K562 (cell line): ENCODE data around the gene GRM5. TPM values are rescaled to one million over a fixed set of nuclear protein-coding genes. Genes with fewer than 3 reads are reported as not detected.

Experiments
- ATAC-seq: fragments of 200-7000 bp; cut with Tn5 transposase; 3 replicates; pipeline ENCODE4 v1.9.1; 2020; ENCODE audit warnings: moderate library complexity
- BruUV-seq: library from RNA; stranded (reverse); fragments of 400-500 nt; replicated peaks from 2 replicates; lab custom pipeline; 2021; lab: Mats Ljungman, UMichigan
- CTCF ChIA-PET: fragments of 300-600 bp; formaldehyde crosslinking; extraction: SDS; loops from one replicate; lab custom pipeline; 2021; ENCODE audit warnings: low intra/inter-chr PET ratio; lab: Yijun Ruan, JAX
- POLR2A ChIA-PET: fragments of 300-600, 350-650 bp; sonication (Branson Sonifier 250); formaldehyde crosslinking; extraction: SDS; loops from one replicate; lab custom pipeline; 2021; ENCODE audit warnings: antibody characterized with exemption, inconsistent platforms; lab: Yijun Ruan, JAX
- DNase-seq, 4 experiments: peaks; one replicate each; pipeline versions ENCODE4 v3.0.0 to v3.0.0-alpha.2; 2011 to 2018; ENCODE audit warnings: low spot score in 3 of 4, mixed read lengths in 3 of 4; ENCODE audit errors: extremely low read depth in 1 of 4
- FAIRE-seq: peaks from 2 replicates; lab custom pipeline; 2011; peaks lifted over from hg19 to GRCh38; lab: Jason Lieb, UNC
- H2AFZ ChIP-seq: 2 replicates; pipeline ENCODE4 v1.6.0; 2011; ENCODE audit warnings: low read depth, low read length, control low read depth, inconsistent platforms
- H3K27ac ChIP-seq: fragments of 200-600 bp; 3 replicates; pipeline ENCODE4 v1.8.0; 2011; ENCODE audit warnings: low read depth, mild to moderate bottlenecking, control low read depth, inconsistent platforms, low read length, moderate library complexity, mixed read lengths; ENCODE audit errors: extremely low read depth
- H3K27me3 ChIP-seq, 2 experiments: fragments of 300-600 bp in 1 of 2; 2 replicates in 1 of 2; 3 replicates in 1 of 2; pipeline versions ENCODE4 v1.6.0 to v1.8.0; 2011; ENCODE audit warnings: inconsistent platforms in 2 of 2, low read length in 2 of 2, mild to moderate bottlenecking in 1 of 2, mixed read lengths in 1 of 2, moderate library complexity in 1 of 2; ENCODE audit not compliant: control insufficient read depth in 2 of 2, insufficient read depth in 2 of 2
- H3K36me3 ChIP-seq: fragments of 300-600 bp; 3 replicates; pipeline ENCODE4 v1.8.0; 2011; ENCODE audit warnings: mild to moderate bottlenecking, low read length, inconsistent platforms; ENCODE audit not compliant: control insufficient read depth, insufficient read depth
- H3K4me1 ChIP-seq, 2 experiments: fragments of 200-600 bp in 1 of 2; replicated peaks in 1 of 2; 2 replicates in 1 of 2; 3 replicates in 1 of 2; pipeline versions ENCODE4 v1.5.1 to v1.8.0; 2011; ENCODE audit warnings: inconsistent platforms in 2 of 2, low read length in 2 of 2, mild to moderate bottlenecking in 1 of 2, mixed read lengths in 1 of 2, moderate library complexity in 1 of 2; ENCODE audit not compliant: control insufficient read depth in 2 of 2, insufficient read depth in 2 of 2
- H3K4me2 ChIP-seq: 2 replicates; pipeline ENCODE4 v1.6.1; 2011; ENCODE audit warnings: low read length, control low read depth, inconsistent platforms, mixed read lengths; ENCODE audit not compliant: insufficient read depth
- H3K4me3 ChIP-seq: fragments of 200-600 bp; sonication (generic), shearing (Covaris generic); 2 replicates; pipeline ENCODE4 v1.5.1; 2016; ENCODE audit warnings: control low read depth, inconsistent platforms
- H3K79me2 ChIP-seq: fragments of 200-600 bp; 3 replicates; pipeline ENCODE4 v1.8.0; 2011; ENCODE audit warnings: low read length, inconsistent platforms; ENCODE audit not compliant: control insufficient read depth, insufficient read depth
- H3K9ac ChIP-seq, 2 experiments: 2 replicates each; pipeline versions ENCODE4 v1.6.0 to v1.6.1; 2011; ENCODE audit warnings: low read depth in 2 of 2, low read length in 2 of 2, control low read depth in 1 of 2, inconsistent platforms in 1 of 2, mild to moderate bottlenecking in 1 of 2, mixed read lengths in 1 of 2; ENCODE audit not compliant: insufficient read depth in 1 of 2
- H3K9me1 ChIP-seq: one replicate; pipeline ENCODE4 v1.6.0; 2011; ENCODE audit warnings: inconsistent platforms, mild to moderate bottlenecking, low read length, moderate library complexity; ENCODE audit not compliant: control insufficient read depth, insufficient read depth
- H3K9me3 ChIP-seq: replicated peaks from 2 replicates; pipeline ENCODE4 v1.5.1; 2011; ENCODE audit warnings: low read depth, low read length, inconsistent platforms; ENCODE audit not compliant: control insufficient read depth, insufficient read depth
- H4K20me1 ChIP-seq: replicated peaks from 2 replicates; pipeline ENCODE4 v1.6.1; 2011; ENCODE audit warnings: low read length, inconsistent platforms, mixed read lengths; ENCODE audit not compliant: control insufficient read depth, insufficient read depth
- CEBPG ChIP-seq, 3 experiments: fragments of 200-800 bp in 1 of 3; sonication (Bioruptor generic) in 1 of 3; sonication (generic) in 1 of 3; formaldehyde crosslinking in 1 of 3; IDR thresholded peaks in 2 of 3; conservative IDR thresholded peaks in 1 of 3; 2 replicates each; pipeline versions ENCODE4 v1.6.1 to v1.8.0; 2016 to 2022; ENCODE audit warnings: missing compliant biosample characterization in 2 of 3, missing genetic modification characterization in 2 of 3, mild to moderate bottlenecking in 1 of 3, missing genetic modification reagents in 1 of 3
- FOSL1 ChIP-seq: fragments of 200-800 bp; sonication (Bioruptor generic); conservative IDR thresholded peaks from 2 replicates; pipeline ENCODE4 v1.6.1; 2016; ENCODE audit warnings: missing genetic modification characterization, missing compliant biosample characterization
- HLTF ChIP-seq: fragments of 450-650 bp; IDR thresholded peaks from 2 replicates; pipeline ENCODE4 v1.6.1; 2016
- NR2F6 ChIP-seq: fragments of 450-650 bp; formaldehyde crosslinking; IDR thresholded peaks from 2 replicates; pipeline ENCODE4 v1.4.0; 2020; ENCODE audit warnings: mild to moderate bottlenecking
- POLR2B ChIP-seq: fragments of 450-650 bp; IDR thresholded peaks from 2 replicates; pipeline ENCODE4 v1.6.1; 2018; ENCODE audit warnings: low read depth; ENCODE audit not compliant: partially characterized antibody
- SAFB2 ChIP-seq: fragments of 200-400 bp; formaldehyde crosslinking; IDR thresholded peaks from 2 replicates; pipeline ENCODE4 v1.6.1; 2018; ENCODE audit warnings: borderline replicate concordance, low read length, low read depth, moderate library complexity; ENCODE audit not compliant: severe bottlenecking
- STAT5B ChIP-seq: fragments of 250-450 bp; sonication (Bioruptor Pico); IDR thresholded peaks from 2 replicates; pipeline ENCODE4 v1.8.0; 2021; ENCODE audit warnings: mild to moderate bottlenecking, inconsistent platforms
- ZEB2 ChIP-seq: fragments of 450-650 bp; IDR thresholded peaks from 2 replicates; pipeline ENCODE4 v1.6.1; 2016
- WGBS: fragments of 100-300 bp; shearing (Covaris generic); methylation state at CpG from one replicate; pipeline ENCODE4 v1.1.6; 2016; ENCODE audit warnings: low coverage, mixed read lengths; ENCODE audit not compliant: insufficient coverage; ENCODE audit errors: missing lambda C conversion rate; 5-methylcytosine and 5-hydroxymethylcytosine counted together
- in situ Hi-C: fragments of 300-500 bp; cut with MboI; formaldehyde crosslinking; loops from 4 replicates; pipeline ENCODE4 v1.15.0; 2018; ENCODE audit warnings: inconsistent platforms, mixed read lengths
- intact Hi-C: fragments of 100-400 bp; cut with micrococcal nuclease; formaldehyde crosslinking; loops from 2 replicates; pipeline ENCODE4 v1.14.2; 2022
- polyA plus RNA-seq, 8 experiments: library from polyadenylated mRNA; depleted of rRNA in 4 of 8; stranded (reverse) in 5 of 8; unstranded in 3 of 8; fragments of >200 nt; fragmentation: Nextera tagmentation in 2 of 8; fragmentation: Illumina TruSeq in 1 of 8; extraction: Ambion mirVana in 2 of 8; extraction: Trizol in 1 of 8; gene quantifications; 2 replicates each; pipeline versions ENCODE4 v1.2.1 to v1.2.3, GENCODE V29; 2011 to 2014; ENCODE audit warnings: inconsistent platforms in 1 of 8, missing spikeins in 1 of 8
- total RNA-seq, 7 experiments: library from RNA; depleted of rRNA in 6 of 7; stranded (reverse); fragments of >200 nt in 6 of 7; fragmentation: Illumina TruSeq in 2 of 7; extraction: Trizol in 2 of 7; gene quantifications; 2 replicates each; pipeline versions ENCODE4 v1.2.1 to v1.2.3, GENCODE V29; 2011 to 2021; ENCODE audit warnings: low replicate concordance in 1 of 7
- TF ChIP-seq, protein P1 (sequence below), 2 experiments: fragments of 200-800 bp in 1 of 2; sonication (Bioruptor generic) in 1 of 2; sonication (generic) in 1 of 2; formaldehyde crosslinking in 1 of 2; IDR thresholded peaks in 1 of 2; conservative IDR thresholded peaks in 1 of 2; 2 replicates each; pipeline versions ENCODE4 v1.5.0 to v1.6.1; 2016 to 2020; ENCODE audit warnings: missing compliant biosample characterization in 1 of 2, missing genetic modification characterization in 1 of 2, missing genetic modification reagents in 1 of 2
- TF ChIP-seq, protein P2 (sequence below): fragments of 450-650 bp; IDR thresholded peaks from 2 replicates; pipeline ENCODE4 v1.6.1; 2017; ENCODE audit warnings: antibody characterized with exemption, mild to moderate bottlenecking

The GRM5 gene
- total and polyA plus RNA-seq, 9 of the 15 experiments (the other 6 are each of a cell fraction or from before 2014, with no cell fraction given) = not detected

DNA sequence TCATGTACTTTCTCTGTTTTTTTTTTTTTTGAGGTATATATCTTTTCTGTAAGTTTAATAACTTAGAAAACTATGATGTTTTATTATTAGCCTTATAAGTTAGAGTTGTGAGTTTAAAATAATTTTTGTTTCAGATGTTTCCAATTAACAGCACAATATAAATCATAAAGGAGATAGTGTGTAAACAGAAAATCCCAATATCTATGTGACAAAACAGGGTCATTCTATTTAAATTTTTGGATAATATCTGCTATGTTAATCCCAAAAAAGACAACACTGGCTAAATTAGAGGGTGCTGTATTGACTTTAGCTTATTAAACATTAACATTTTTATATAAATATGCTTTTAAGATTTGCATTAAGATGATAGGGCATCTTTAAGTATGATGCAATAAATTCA, 410.1 kb downstream of the GRM5 start:
- H3K79me2 ChIP-seq = no peaks in the 10 kb centered on the region
- BruUV-seq = no TSS peak
- H3K9me3 ChIP-seq = no peaks in the 10 kb centered on the region
- H2AFZ ChIP-seq = no peak overlapping the region
- no peak for FAIRE-seq
- H3K9ac ChIP-seq = no peak overlapping the region
- H3K36me3 ChIP-seq = no peaks in the 10 kb centered on the region
- H3K4me3 ChIP-seq = no peak overlapping the region
- no peaks in the 10 kb centered on the region for H3K9me1 ChIP-seq
- POLR2A ChIA-PET = no interaction called here
- no peak for ATAC-seq
- TF ChIP-seq SAFB2 (no peak), CEBPG (CRISPR knock-in tag; IDR thresholded peaks at IDR 0.05) (no peak), CEBPG (tag; conservative IDR thresholded peaks at IDR 0.05 in 1 of 2, IDR thresholded peaks at IDR 0.05 in 1 of 2) (0 out of 4 replicates have a peak, but pooled peaks of 1 of the 2 experiments have one; percentile 50)
- no peaks in the 10 kb centered on the region for H3K27me3 ChIP-seq
- in situ Hi-C loops (no loop called here), intact Hi-C loops (no loop called here)
- H3K4me2 ChIP-seq = no peak overlapping the region
- no peak for DNase-seq
- H3K27ac ChIP-seq = no peak overlapping the region
- no peaks in the 10 kb centered on the region for H3K4me1 ChIP-seq
- no peaks in the 10 kb centered on the region for H4K20me1 ChIP-seq
- CTCF ChIA-PET = no interaction called here

DNA sequence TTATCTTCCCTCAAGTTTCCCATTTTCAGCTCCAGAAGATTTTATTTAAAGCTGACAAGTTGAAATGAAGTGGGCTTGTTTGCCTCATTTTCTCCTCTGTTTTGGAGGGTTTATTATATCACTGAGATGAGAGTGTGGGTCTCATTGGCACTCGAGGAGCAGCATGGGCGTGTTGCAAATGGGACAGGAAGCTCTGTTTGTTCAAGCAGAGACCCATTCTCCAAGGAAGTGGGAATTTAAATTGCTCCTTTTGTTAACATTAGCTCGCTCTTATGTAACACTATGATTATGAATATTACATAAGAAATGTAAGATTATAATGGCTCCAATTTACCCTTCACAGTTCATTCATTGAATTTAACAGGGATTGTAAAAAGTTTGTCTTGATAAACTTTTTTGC, 410.6 kb downstream of the GRM5 start:
- CTCF ChIA-PET = no interaction called here
- no peaks in the 10 kb centered on the region for H3K27me3 ChIP-seq
- H3K9me3 ChIP-seq = no peaks in the 10 kb centered on the region
- no peak overlapping the region for H3K9ac ChIP-seq
- no peaks in the 10 kb centered on the region for H3K36me3 ChIP-seq
- FAIRE-seq (no peak), DNase-seq (no peak), ATAC-seq (no peak)
- H3K79me2 ChIP-seq = no peaks in the 10 kb centered on the region
- intact Hi-C loops (no loop called here), in situ Hi-C loops (no loop called here)
- H4K20me1 ChIP-seq = no peaks in the 10 kb centered on the region
- H3K4me2 ChIP-seq = no peak overlapping the region
- H3K4me1 ChIP-seq = no peaks in the 10 kb centered on the region
- 0% methylated on average over 3 of the region's 3 CpGs for WGBS
- no peak overlapping the region for H2AFZ ChIP-seq
- POLR2A ChIA-PET = no interaction called here
- no peaks in the 10 kb centered on the region for H3K9me1 ChIP-seq
- H3K4me3 ChIP-seq = no peak overlapping the region
- H3K27ac ChIP-seq = no peak overlapping the region
- no TSS peak for BruUV-seq
- TF ChIP-seq NR2F6 (CRISPR knock-in tag) (no peak), POLR2B (no peak), FOSL1 (tag) (no peak), STAT5B (CRISPR knock-in tag) (no peak), ZEB2 (no peak), HLTF (no peak)
- TF ChIP-seq, protein P1, sequence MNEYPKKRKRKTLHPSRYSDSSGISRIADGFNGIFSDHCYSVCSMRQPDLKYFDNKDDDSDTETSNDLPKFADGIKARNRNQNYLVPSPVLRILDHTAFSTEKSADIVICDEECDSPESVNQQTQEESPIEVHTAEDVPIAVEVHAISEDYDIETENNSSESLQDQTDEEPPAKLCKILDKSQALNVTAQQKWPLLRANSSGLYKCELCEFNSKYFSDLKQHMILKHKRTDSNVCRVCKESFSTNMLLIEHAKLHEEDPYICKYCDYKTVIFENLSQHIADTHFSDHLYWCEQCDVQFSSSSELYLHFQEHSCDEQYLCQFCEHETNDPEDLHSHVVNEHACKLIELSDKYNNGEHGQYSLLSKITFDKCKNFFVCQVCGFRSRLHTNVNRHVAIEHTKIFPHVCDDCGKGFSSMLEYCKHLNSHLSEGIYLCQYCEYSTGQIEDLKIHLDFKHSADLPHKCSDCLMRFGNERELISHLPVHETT (CRISPR knock-in tag; conservative IDR thresholded peaks at IDR 0.05 in 1 of 2, IDR thresholded peaks at IDR 0.05 in 1 of 2) = no peak
- TF ChIP-seq, protein P2, sequence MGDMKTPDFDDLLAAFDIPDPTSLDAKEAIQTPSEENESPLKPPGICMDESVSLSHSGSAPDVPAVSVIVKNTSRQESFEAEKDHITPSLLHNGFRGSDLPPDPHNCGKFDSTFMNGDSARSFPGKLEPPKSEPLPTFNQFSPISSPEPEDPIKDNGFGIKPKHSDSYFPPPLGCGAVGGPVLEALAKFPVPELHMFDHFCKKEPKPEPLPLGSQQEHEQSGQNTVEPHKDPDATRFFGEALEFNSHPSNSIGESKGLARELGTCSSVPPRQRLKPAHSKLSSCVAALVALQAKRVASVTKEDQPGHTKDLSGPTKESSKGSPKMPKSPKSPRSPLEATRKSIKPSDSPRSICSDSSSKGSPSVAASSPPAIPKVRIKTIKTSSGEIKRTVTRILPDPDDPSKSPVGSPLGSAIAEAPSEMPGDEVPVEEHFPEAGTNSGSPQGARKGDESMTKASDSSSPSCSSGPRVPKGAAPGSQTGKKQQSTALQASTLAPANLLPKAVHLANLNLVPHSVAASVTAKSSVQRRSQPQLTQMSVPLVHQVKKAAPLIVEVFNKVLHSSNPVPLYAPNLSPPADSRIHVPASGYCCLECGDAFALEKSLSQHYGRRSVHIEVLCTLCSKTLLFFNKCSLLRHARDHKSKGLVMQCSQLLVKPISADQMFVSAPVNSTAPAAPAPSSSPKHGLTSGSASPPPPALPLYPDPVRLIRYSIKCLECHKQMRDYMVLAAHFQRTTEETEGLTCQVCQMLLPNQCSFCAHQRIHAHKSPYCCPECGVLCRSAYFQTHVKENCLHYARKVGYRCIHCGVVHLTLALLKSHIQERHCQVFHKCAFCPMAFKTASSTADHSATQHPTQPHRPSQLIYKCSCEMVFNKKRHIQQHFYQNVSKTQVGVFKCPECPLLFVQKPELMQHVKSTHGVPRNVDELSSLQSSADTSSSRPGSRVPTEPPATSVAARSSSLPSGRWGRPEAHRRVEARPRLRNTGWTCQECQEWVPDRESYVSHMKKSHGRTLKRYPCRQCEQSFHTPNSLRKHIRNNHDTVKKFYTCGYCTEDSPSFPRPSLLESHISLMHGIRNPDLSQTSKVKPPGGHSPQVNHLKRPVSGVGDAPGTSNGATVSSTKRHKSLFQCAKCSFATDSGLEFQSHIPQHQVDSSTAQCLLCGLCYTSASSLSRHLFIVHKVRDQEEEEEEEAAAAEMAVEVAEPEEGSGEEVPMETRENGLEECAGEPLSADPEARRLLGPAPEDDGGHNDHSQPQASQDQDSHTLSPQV = no peak
